HepG2 (cell line): Measurements from ENCODE around the gene TFF1. TPM values are rescaled to one million over a fixed set of nuclear protein-coding genes. Genes with fewer than 3 reads are reported as not detected.

Source experiments
- SNAPC2 ChIP-seq: sonication (generic); formaldehyde crosslinking; IDR thresholded peaks from 2 replicates; pipeline ENCODE4 v1.8.1; 2022; ENCODE audit warnings: mild to moderate bottlenecking, missing genetic modification reagents
- TRIM24 ChIP-seq: sonication (generic); formaldehyde crosslinking; IDR thresholded peaks from 2 replicates; pipeline ENCODE4 v1.8.0; 2022; ENCODE audit warnings: mild to moderate bottlenecking, missing genetic modification reagents
- ZKSCAN1 ChIP-seq: fragments of 150-350 bp; IDR thresholded peaks from 2 replicates; pipeline ENCODE4 v1.6.1; 2014; ENCODE audit warnings: low read length
- ZNF225 ChIP-seq: sonication (generic); formaldehyde crosslinking; IDR thresholded peaks from 2 replicates; pipeline ENCODE4 v1.4.0; 2020; ENCODE audit warnings: mild to moderate bottlenecking, missing genetic modification reagents
- ZNF234 ChIP-seq: sonication (generic); formaldehyde crosslinking; conservative IDR thresholded peaks from 2 replicates; pipeline ENCODE4 v1.5.1; 2020; ENCODE audit warnings: mild to moderate bottlenecking, missing genetic modification reagents
- ZNF30 ChIP-seq: sonication (generic); formaldehyde crosslinking; IDR thresholded peaks from 2 replicates; pipeline ENCODE4 v1.5.0; 2020; ENCODE audit warnings: mild to moderate bottlenecking, missing genetic modification reagents
- ZNF589 ChIP-seq: sonication (generic); formaldehyde crosslinking; conservative IDR thresholded peaks from 2 replicates; pipeline ENCODE4 v1.8.0; 2022; ENCODE audit warnings: mild to moderate bottlenecking, moderate library complexity, missing genetic modification reagents
- ZNF879 ChIP-seq: sonication (generic); formaldehyde crosslinking; IDR thresholded peaks from 2 replicates; pipeline ENCODE4 v1.8.1; 2023; ENCODE audit warnings: missing genetic modification reagents
- polyA plus RNA-seq, 8 experiments: library from polyadenylated mRNA; depleted of rRNA in 3 of 8; stranded (reverse) in 7 of 8; unstranded in 1 of 8; fragments of >200 nt; fragmentation: Illumina TruSeq in 4 of 8; extraction: Trizol in 4 of 8; gene quantifications; 2 replicates each; pipeline versions ENCODE4 v1.2.1 to v1.2.3, GENCODE V29; 2011 to 2016; ENCODE audit warnings: low read depth in 4 of 8, missing spikeins in 1 of 8, mixed read lengths in 1 of 8; ENCODE audit not compliant: insufficient read depth in 1 of 8
- total RNA-seq, 5 experiments: library from RNA; depleted of rRNA; stranded (reverse); fragments of >200 nt; fragmentation: Illumina TruSeq; extraction: Trizol; gene quantifications; 2 replicates each; pipeline ENCODE4 v1.2.3, GENCODE V29; 2016; ENCODE audit warnings: low read depth in 1 of 5
- TF ChIP-seq, protein P1 (sequence below): sonication (generic); formaldehyde crosslinking; IDR thresholded peaks from 2 replicates; pipeline ENCODE4 v1.4.0; 2020; ENCODE audit warnings: missing genetic modification reagents, mild to moderate bottlenecking, borderline replicate concordance
- TF ChIP-seq, protein P2 (sequence below): sonication (generic); formaldehyde crosslinking; IDR thresholded peaks from 2 replicates; pipeline ENCODE4 v1.4.0; 2020; ENCODE audit warnings: missing genetic modification reagents, borderline replicate concordance
- TF ChIP-seq, protein P3 (sequence below): sonication (generic); formaldehyde crosslinking; IDR thresholded peaks from 2 replicates; pipeline ENCODE4 v1.5.1; 2020; ENCODE audit warnings: mild to moderate bottlenecking, missing genetic modification reagents, moderate library complexity
- TF ChIP-seq, protein P4 (sequence below): sonication (generic); formaldehyde crosslinking; IDR thresholded peaks from 2 replicates; pipeline ENCODE4 v1.8.0; 2022; ENCODE audit warnings: missing genetic modification reagents, low read depth, mild to moderate bottlenecking, borderline replicate concordance
- TF ChIP-seq, protein P5 (sequence below): sonication (generic); formaldehyde crosslinking; IDR thresholded peaks from 2 replicates; pipeline ENCODE4 v1.4.0; 2020; ENCODE audit warnings: missing genetic modification reagents, mild to moderate bottlenecking, borderline replicate concordance
- TF ChIP-seq, protein P6 (sequence below): sonication (generic); formaldehyde crosslinking; IDR thresholded peaks from 2 replicates; pipeline ENCODE4 v1.5.1; 2020; ENCODE audit warnings: missing genetic modification reagents, mild to moderate bottlenecking, borderline replicate concordance
- TF ChIP-seq, protein P7 (sequence below): sonication (generic); formaldehyde crosslinking; IDR thresholded peaks from 2 replicates; pipeline ENCODE4 v1.8.0; 2022; ENCODE audit warnings: low read depth, missing genetic modification reagents

The TFF1 gene
- total and polyA plus RNA-seq, 2 of the 13 experiments (the other 11 are each of a cell fraction or from before 2014, with no cell fraction given) = 0.24 to 19.4 TPM

DNA sequence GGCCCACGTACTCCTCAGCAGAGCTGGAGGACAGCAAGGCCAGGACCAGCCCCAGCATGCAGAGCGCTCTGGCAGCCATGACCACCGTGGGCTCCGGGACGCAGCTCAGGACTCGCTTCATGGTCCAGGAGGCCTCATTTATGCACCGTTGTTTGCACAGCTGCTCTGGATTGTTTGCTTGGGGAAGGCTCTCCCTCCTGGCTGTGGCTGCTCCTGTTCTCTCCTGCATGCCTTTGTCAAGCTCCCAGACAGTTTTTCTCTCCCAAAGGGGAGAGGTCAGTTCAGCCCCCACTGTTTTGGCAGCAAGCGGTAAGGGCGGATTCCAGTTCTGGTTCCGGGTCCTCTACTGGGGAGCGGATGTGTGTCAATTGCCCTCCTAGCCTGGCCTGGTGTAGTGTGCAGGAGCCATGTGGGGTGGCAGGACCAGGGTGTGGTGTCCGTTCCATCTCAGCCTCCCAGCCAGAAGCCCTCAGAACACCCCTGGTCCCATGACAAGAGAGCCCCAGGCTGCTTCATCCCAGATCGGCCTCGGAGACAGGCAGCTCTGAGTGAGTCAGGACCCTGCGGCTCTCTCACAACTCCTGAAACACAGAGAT lies 50.9 kb downstream of the TFF1 start, which contains the start of gene TFF3 (continued):
- TF ChIP-seq, protein P1, sequence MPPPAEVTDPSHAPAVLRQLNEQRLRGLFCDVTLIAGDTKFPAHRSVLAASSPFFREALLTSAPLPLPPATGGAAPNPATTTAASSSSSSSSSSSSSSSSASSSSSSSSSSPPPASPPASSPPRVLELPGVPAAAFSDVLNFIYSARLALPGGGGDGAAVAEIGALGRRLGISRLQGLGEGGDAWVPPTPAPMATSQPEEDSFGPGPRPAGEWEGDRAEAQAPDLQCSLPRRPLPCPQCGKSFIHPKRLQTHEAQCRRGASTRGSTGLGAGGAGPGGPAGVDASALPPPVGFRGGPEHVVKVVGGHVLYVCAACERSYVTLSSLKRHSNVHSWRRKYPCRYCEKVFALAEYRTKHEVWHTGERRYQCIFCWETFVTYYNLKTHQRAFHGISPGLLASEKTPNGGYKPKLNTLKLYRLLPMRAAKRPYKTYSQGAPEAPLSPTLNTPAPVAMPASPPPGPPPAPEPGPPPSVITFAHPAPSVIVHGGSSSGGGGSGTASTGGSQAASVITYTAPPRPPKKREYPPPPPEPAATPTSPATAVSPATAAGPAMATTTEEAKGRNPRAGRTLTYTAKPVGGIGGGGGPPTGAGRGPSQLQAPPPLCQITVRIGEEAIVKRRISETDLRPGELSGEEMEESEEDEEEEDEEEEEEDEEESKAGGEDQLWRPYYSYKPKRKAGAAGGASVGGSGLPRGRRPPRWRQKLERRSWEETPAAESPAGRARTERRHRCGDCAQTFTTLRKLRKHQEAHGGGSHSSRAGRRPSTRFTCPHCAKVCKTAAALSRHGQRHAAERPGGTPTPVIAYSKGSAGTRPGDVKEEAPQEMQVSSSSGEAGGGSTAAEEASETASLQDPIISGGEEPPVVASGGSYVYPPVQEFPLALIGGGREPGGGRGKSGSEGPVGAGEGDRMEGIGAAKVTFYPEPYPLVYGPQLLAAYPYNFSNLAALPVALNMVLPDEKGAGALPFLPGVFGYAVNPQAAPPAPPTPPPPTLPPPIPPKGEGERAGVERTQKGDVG (CRISPR knock-in tag) = no peak
- TF ChIP-seq ZKSCAN1 = no peak
- no peak for TF ChIP-seq ZNF879
- TF ChIP-seq, protein P2, sequence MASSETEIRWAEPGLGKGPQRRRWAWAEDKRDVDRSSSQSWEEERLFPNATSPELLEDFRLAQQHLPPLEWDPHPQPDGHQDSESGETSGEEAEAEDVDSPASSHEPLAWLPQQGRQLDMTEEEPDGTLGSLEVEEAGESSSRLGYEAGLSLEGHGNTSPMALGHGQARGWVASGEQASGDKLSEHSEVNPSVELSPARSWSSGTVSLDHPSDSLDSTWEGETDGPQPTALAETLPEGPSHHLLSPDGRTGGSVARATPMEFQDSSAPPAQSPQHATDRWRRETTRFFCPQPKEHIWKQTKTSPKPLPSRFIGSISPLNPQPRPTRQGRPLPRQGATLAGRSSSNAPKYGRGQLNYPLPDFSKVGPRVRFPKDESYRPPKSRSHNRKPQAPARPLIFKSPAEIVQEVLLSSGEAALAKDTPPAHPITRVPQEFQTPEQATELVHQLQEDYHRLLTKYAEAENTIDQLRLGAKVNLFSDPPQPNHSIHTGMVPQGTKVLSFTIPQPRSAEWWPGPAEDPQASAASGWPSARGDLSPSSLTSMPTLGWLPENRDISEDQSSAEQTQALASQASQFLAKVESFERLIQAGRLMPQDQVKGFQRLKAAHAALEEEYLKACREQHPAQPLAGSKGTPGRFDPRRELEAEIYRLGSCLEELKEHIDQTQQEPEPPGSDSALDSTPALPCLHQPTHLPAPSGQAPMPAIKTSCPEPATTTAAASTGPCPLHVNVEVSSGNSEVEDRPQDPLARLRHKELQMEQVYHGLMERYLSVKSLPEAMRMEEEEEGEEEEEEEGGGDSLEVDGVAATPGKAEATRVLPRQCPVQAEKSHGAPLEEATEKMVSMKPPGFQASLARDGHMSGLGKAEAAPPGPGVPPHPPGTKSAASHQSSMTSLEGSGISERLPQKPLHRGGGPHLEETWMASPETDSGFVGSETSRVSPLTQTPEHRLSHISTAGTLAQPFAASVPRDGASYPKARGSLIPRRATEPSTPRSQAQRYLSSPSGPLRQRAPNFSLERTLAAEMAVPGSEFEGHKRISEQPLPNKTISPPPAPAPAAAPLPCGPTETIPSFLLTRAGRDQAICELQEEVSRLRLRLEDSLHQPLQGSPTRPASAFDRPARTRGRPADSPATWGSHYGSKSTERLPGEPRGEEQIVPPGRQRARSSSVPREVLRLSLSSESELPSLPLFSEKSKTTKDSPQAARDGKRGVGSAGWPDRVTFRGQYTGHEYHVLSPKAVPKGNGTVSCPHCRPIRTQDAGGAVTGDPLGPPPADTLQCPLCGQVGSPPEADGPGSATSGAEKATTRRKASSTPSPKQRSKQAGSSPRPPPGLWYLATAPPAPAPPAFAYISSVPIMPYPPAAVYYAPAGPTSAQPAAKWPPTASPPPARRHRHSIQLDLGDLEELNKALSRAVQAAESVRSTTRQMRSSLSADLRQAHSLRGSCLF (CRISPR knock-in tag) = no peak
- TF ChIP-seq SNAPC2 (CRISPR knock-in tag) = no peak
- TF ChIP-seq ZNF225 = 0 out of 2 replicates have a peak, but pooled peaks have one; percentile 37
- TF ChIP-seq, protein P3, sequence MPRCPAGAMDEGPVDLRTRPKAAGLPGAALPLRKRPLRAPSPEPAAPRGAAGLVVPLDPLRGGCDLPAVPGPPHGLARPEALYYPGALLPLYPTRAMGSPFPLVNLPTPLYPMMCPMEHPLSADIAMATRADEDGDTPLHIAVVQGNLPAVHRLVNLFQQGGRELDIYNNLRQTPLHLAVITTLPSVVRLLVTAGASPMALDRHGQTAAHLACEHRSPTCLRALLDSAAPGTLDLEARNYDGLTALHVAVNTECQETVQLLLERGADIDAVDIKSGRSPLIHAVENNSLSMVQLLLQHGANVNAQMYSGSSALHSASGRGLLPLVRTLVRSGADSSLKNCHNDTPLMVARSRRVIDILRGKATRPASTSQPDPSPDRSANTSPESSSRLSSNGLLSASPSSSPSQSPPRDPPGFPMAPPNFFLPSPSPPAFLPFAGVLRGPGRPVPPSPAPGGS = no peak
- TF ChIP-seq ZNF234 = no peak
- TF ChIP-seq, protein P4, sequence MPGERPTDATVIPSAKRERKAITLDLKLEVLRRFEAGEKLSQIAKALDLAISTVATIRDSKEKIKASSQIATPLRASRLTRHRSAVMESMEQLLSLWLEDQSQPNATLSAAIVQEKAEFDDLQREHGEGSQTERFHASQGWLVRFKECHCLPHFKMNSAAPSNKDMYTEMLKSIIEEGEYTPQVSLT (CRISPR knock-in tag) = no peak
- TF ChIP-seq, protein P5, sequence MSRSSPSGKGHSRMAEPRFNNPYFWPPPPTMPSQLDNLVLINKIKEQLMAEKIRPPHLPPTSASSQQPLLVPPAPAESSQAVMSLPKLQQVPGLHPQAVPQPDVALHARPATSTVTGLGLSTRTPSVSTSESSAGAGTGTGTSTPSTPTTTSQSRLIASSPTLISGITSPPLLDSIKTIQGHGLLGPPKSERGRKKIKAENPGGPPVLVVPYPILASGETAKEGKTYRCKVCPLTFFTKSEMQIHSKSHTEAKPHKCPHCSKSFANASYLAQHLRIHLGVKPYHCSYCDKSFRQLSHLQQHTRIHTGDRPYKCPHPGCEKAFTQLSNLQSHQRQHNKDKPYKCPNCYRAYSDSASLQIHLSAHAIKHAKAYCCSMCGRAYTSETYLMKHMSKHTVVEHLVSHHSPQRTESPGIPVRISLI = peak; percentile 38; the same call in 1 of the 2 replicates
- TF ChIP-seq, protein P6, sequence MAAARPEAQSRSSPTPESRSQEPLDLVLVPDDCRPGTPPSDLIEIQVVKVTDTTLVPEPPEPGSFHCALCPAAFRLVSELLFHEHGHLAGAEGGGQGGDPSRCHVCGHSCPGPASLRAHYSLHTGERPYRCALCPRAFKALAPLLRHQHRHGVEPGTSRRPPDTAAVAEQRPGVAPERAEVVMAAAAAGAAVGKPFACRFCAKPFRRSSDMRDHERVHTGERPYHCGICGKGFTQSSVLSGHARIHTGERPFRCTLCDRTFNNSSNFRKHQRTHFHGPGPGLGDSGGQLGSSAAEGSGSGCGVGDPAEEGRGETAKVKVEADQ (CRISPR knock-in tag) = no peak
- no peak for TF ChIP-seq ZNF30 (CRISPR knock-in tag)
- TF ChIP-seq ZNF589 (CRISPR knock-in tag) = no peak
- TF ChIP-seq, protein P7, sequence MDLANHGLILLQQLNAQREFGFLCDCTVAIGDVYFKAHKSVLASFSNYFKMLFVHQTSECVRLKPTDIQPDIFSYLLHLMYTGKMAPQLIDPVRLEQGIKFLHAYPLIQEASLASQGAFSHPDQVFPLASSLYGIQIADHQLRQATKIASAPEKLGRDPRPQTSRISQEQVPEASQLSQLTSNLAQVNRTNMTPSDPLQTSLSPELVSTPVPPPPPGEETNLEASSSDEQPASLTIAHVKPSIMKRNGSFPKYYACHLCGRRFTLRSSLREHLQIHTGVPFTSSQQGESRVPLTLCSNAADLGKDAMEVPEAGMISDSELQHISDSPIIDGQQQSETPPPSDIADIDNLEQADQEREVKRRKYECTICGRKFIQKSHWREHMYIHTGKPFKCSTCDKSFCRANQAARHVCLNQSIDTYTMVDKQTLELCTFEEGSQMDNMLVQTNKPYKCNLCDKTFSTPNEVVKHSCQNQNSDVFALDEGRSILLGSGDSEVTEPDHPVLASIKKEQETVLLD = no peak
- TF ChIP-seq TRIM24 (CRISPR knock-in tag) = no peak
